HG02981 (cell line): Measurements from ENCODE around the gene CLIP1.
"Not testable (repeated sequence)": the region's sequence is repeated elsewhere in the genome, so short reads cannot be mapped to it uniquely, and the experiment has no call there.

ENCODE experiments used
- ATAC-seq: cut with Tn5 transposase; IDR thresholded peaks from one replicate; pipeline ENCODE4 v1.9.1; 2021; ENCODE audit warnings: mild to moderate bottlenecking, moderate library complexity; ENCODE audit not compliant: unreplicated experiment

The CLIP1 gene

GRCh38 chr12:122399592-122400373 lies 22.7 kb downstream of the CLIP1 start:
- no peak for ATAC-seq

- no peak for ATAC-seq
These were observed 23.2 kb downstream of the CLIP1 start for GRCh38 chr12:122399254-122399591.

DNA sequence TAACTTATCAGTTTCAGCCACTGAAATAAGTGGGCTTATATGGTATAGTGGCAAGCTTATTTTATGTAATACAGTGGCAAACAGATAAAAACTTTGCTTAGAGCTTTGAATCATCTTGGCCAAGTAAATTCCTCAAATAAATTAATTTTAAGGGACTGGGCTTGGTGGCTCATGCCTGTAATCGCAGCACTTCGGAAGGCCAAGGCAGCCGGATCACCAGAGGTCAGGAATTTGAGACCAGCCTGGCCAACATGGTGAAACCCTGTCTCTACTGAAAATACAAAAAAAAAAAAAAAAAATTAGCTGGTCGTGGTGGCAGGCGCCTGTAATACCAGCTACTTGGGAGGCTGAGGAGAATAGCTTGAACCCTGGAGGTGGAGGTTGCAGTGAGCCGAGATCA lies 24.5 kb downstream of the CLIP1 start:
- not testable (repeated sequence) for ATAC-seq

DNA sequence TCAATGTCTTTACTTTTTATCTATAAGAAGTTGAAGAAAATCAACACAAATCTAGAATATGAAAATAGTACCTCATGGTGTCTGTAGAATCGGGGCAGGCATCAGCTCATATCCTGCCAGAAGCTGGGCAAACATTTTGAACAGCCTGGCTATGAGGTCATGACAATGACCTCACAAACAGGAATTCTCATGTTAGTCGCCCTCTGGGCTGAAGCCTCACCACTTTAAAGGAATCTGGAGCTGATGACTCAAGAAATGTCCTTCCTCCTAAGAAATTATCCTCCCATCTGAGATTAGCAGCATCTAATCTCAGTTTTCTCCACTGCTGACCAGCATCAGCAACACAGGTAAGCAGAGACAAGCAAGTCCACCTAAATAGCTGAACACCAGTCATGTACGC lies 27.1 kb downstream of the CLIP1 start:
- ATAC-seq, result no peak

- ATAC-seq, result no peak
These were observed 27.8 kb downstream of the CLIP1 start for GRCh38 chr12:122394626-122395194.

GRCh38 chr12:122393817-122394216 lies 28.7 kb downstream of the CLIP1 start:
- ATAC-seq, result no peak

- no peak for ATAC-seq
These were observed 30.1 kb downstream of the CLIP1 start for GRCh38 chr12:122392411-122392810.

GRCh38 chr12:122389677-122390076 lies 32.8 kb downstream of the CLIP1 start:
- no peak for ATAC-seq

- ATAC-seq, result no peak
These were observed 34.6 kb downstream of the CLIP1 start for GRCh38 chr12:122387887-122388286.

DNA sequence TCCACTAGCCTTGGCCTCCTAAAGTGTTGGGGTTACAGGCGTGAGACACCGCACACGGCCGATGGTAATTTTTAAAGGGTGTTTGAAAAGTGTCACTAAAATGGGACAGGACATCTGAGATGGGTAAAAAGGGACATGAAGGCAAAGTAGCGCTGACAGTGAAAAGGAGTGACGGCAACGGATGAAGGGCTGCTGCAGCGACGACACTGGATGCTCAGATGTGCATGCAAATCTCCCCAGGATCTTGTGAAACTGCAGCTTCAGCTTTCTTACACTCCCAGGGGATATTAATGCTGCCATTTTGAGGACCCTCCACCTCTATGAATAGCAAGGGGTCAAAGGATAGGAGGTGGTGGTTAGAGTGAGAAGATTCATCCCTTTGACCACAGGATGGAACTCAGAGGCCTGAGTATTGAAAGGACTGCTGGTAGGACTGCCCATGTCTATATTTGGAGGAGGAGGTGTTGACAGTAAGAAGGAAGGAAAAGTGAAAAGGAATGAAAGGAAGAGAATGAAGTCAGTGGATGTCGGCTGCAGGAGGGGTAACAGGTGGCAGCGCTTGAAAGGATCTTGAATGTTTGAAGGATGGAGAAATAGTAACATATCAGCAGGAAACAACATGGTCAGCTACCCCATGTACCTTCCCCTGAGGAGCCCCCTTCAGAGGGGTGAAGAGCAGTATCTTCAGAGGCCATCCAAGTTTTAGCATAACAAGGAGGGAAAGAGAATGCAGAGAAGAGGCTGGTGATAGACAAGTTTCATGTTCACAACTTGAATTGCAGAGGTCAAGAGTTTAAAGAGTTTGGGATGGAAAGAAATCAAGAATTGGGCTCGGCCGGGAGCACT lies 37.1 kb downstream of the CLIP1 start:
- no peak for ATAC-seq

DNA sequence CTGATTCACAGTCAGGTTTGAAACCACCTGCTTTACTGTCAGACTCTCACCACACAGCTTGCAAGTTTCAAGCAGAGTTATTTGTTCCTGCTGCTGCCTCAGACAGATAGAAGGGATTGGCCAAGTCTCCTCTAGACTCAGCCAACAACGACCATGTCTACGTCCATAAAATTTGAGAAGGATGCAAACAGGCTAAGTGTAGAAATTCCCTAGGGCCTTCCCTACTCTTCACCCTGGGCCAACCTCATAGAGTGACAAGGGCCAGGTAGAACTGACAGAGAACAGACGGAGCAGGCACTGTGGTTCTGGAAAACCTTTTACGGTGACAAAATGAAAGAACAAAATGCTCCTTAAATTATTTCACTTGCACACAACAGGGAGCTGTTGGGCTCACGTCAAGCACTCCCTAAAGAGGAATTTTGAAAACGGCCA lies 39.5 kb downstream of the CLIP1 start:
- no peak for ATAC-seq

- no peak for ATAC-seq
These were observed 41.4 kb downstream of the CLIP1 start for GRCh38 chr12:122381021-122381420.

DNA sequence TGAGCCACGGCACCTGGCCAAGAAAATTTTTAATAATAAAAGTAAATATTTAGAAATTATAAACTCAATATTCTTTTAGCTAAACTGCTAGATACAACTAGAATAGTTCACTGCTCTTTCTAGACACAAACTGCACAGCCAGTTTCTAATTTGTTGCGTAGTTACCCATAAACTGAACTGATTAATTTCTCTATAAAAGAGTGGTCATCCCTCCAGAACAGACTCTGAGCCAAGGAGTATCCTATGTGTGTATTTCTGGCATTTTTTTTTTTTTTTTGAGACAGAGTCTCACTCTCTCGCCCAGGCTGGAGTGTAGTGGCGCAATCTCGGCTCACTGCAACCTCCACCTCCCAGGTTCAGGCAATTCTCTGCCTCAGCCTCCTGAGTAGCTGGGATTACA lies 45.7 kb downstream of the CLIP1 start:
- ATAC-seq, result not testable (repeated sequence)

GRCh38 chr12:122374707-122375106 lies 47.8 kb downstream of the CLIP1 start:
- no peak for ATAC-seq

GRCh38 chr12:122371475-122372045 lies 50.9 kb downstream of the CLIP1 start:
- ATAC-seq, result no peak

- ATAC-seq, result no peak
These were observed 54.0 kb downstream of the CLIP1 start for GRCh38 chr12:122368361-122369073.

DNA sequence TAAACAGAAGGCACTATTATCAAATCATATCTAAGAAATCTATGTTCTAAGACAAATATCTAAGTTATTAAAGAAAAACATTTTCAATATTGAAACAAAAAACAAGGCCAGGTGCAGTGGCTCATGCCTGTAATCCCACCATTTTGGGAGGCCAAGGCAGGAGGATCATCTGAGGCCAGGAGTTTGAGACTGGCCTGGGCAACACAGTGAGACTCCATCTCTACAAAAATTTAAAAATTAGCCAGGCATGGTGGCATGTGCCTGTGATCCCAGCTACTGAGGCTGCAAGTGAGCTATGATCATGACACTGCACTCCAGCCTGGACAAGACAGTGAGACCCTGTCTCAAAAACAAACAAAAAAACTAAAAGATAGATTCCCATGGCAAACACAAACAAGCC lies 54.8 kb downstream of the CLIP1 start:
- ATAC-seq, result not testable (repeated sequence)

- no peak for ATAC-seq
These were observed 55.6 kb downstream of the CLIP1 start for GRCh38 chr12:122366685-122367475.

- ATAC-seq, result not testable (repeated sequence)
These were observed 57.2 kb downstream of the CLIP1 start for GRCh38 chr12:122365226-122365625.

GRCh38 chr12:122363782-122364181 lies 58.7 kb downstream of the CLIP1 start:
- ATAC-seq, result no peak
